ENCODE data around the gene MAP3K7. TPM values are rescaled to one million over a fixed set of nuclear protein-coding genes. Genes with fewer than 3 reads are reported as not detected.

The MAP3K7 gene
- total RNA-seq, 2 donors from 2014 or later = 25.2 to 32.6 TPM

DNA sequence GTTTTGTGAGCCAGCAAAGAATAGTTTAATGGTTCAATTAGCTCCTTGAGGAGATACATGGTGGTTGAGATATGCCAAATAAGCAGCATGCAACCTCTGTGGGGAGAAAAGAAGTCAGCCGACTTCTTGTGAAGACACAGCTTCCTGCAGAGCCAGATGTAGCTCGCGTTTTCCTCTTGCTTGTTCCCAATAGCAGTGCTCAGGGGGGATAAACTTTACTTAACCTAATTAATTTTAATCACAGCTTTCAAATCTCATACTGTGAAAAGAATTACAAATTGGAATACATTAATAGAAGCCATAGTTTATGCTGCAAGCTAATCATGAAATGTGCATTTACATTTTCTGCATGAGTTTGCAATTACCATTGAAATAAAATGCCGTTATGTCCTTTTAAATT lies 106.2 kb downstream of the MAP3K7 start:
- no peak overlapping the region for H3K4me3 Mint-ChIP-seq
- ATAC-seq = no peak
- peaks cover 10 to 20% of the 10 kb centered on the region in 2 donors for H3K4me1 Mint-ChIP-seq (ENCODE audit: low read depth in 2 of 2)
- H3K27ac Mint-ChIP-seq = no peak overlapping the region
- peaks cover 0 to 8% of the 10 kb centered on the region in 2 donors for H3K27me3 Mint-ChIP-seq
- no peaks in the 10 kb centered on the region for H3K9me3 Mint-ChIP-seq
- DNase-seq (ENCODE audit: low spot score) = no peak
- H3K36me3 Mint-ChIP-seq = no peaks in the 10 kb centered on the region

DNA sequence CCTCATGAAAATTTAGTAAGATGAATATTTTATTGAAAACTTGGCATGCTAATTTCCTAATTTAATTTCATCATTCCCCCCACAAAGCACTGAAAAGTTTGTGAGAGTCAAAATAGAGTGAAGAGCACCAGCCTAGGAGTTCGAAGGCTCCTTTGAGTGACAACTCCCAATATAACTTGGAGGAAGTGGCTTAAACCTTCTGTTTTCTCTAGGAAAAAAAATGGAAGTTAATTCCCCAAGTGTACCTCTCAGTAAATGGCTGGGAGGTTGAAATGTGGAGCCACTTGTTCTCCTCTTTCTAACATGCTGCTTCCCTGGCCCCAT lies 107.3 kb downstream of the MAP3K7 start:
- no peak overlapping the region for H3K4me3 Mint-ChIP-seq
- H3K36me3 Mint-ChIP-seq = no peaks in the 10 kb centered on the region
- peaks cover 14 to 27% of the 10 kb centered on the region in 2 donors for H3K4me1 Mint-ChIP-seq (ENCODE audit: low read depth in 2 of 2)
- DNase-seq (ENCODE audit: low spot score) (no peak), ATAC-seq (no peak)
- H3K9me3 Mint-ChIP-seq = no peaks in the 10 kb centered on the region
- H3K27me3 Mint-ChIP-seq = peaks cover 0 to 8% of the 10 kb centered on the region in 2 donors
- H3K27ac Mint-ChIP-seq = peak overlapping the region; percentile 52 to 82

DNA sequence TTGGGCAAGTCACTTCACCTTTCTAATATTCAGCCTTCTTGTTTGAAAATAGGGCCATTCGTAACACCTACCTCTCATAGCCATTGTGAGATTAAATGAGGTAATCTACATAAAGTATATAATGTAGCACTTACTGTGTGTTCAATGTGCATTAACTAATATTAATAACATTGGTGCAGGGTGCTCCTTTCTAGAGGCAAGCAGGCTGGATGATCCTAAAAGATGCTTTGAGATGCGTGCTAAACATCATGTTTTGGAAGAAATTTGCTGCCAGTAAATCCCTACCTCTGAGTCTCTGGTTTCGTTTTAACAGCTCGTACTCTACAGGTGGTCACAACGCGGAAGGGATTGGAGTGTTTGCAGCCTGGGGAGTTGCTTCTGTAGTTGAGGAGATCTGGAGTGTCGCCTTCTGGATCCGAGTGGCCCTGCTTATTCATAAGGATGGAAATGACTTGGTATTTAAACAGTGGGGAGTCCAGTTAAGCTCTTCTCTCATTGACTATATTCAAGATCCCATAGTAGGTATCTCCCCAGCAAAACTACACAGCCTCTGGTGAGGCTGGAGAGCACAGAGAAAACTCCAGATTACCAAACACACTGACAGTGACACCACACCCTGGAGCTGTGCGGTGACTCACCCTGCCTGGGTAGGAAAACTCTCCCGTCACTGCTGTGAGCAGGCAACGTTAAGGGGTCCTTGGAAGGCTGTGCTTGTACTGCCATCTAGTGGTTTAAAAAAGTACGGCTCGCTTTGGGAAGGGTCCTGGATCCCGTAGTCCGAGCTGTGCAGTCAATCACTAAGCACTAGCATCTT lies 107.9 kb downstream of the MAP3K7 start:
- peaks cover 20 to 32% of the 10 kb centered on the region in 2 donors for H3K4me1 Mint-ChIP-seq (ENCODE audit: low read depth in 2 of 2)
- DNase-seq (ENCODE audit: low spot score) (peak; percentile 86), ATAC-seq (peak; percentile 98)
- no peaks in the 10 kb centered on the region for H3K36me3 Mint-ChIP-seq
- H3K4me3 Mint-ChIP-seq = peak overlapping the region; percentile 45
- no peaks in the 10 kb centered on the region for H3K9me3 Mint-ChIP-seq
- peak overlapping the region; percentile 52 to 82 for H3K27ac Mint-ChIP-seq
- H3K27me3 Mint-ChIP-seq = peaks cover 0 to 8% of the 10 kb centered on the region in 2 donors

DNA sequence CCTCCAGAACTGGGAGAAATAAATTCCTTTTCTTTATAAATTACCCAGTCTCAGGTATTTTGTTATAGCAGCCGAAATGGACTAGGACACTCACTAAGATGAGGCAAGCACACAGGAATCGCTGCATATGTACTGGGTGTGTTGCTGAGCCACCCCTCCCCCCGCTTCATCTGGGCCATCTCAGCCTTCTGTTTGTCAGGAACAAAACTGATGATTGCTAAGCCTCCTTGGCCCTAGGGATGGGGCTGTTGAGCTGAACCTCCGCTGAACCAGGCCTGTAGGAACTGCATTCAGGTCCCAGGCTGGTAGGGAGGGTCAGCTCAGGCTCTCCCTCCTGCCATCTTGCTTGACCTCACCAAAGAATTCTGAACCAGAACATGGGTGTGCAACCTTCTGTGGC lies 108.6 kb downstream of the MAP3K7 start:
- Mint-ChIP-seq H3K36me3 (no peaks in the 10 kb centered on the region), H3K27ac (peak overlapping the region in 1 of 2 donors; percentile 52), H3K4me1 (ENCODE audit: low read depth in 2 of 2) (peaks cover 27 to 40% of the 10 kb centered on the region in 2 donors), H3K9me3 (no peaks in the 10 kb centered on the region), H3K4me3 (no peak overlapping the region), H3K27me3 (peaks cover 0 to 12% of the 10 kb centered on the region in 2 donors)
- DNase-seq (ENCODE audit: low spot score) (no peak), ATAC-seq (no peak)

DNA sequence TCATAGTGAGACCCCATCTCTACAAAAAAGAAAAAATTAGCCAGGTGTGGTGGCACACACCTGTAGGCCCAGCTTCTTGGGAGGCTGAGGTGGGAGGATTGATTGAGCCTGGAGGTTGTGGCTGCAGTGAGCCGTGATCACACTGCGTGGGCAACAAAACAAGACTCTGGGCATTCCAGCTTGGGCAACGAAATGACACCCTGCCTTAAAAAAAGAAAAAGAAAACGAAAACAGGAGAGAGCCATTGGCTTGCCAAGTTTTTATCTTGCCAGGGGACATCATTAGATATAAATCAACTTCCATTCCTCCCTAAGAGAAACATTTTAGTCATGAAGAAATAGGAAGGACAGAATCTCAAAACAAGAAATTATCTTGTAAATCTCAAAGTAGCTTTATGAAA lies 109.5 kb downstream of the MAP3K7 start:
- Mint-ChIP-seq H3K36me3 (no peaks in the 10 kb centered on the region), H3K4me3 (no peak overlapping the region), H3K4me1 (ENCODE audit: low read depth in 2 of 2) (peaks cover 30 to 45% of the 10 kb centered on the region in 2 donors), H3K27me3 (peaks cover 0 to 12% of the 10 kb centered on the region in 2 donors), H3K27ac (no peak overlapping the region), H3K9me3 (no peaks in the 10 kb centered on the region)
- DNase-seq (ENCODE audit: low spot score) = no peak
- no peak for ATAC-seq

DNA sequence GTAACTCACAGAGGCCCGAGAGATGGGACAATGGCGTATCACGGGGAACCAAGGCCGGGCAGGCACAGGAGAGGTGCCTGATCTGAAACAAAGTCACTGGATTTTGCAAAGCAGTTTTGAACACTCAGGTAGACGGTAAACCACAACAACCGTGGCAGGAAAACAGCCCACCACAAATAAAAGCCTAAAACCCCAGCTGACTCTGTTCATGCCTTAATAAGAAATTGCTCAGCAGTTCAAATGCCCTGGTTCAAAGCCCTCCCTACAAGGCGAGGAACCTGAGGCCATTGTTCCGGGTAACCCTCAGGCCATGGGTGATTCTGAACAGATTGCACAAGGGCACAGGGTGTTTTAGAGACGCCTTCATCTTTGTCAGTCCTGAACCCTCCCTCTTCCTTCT lies 114.2 kb downstream of the MAP3K7 start:
- no peaks in the 10 kb centered on the region for H3K9me3 Mint-ChIP-seq
- peaks cover 29 to 46% of the 10 kb centered on the region in 2 donors for H3K4me1 Mint-ChIP-seq (ENCODE audit: low read depth in 2 of 2)

DNA sequence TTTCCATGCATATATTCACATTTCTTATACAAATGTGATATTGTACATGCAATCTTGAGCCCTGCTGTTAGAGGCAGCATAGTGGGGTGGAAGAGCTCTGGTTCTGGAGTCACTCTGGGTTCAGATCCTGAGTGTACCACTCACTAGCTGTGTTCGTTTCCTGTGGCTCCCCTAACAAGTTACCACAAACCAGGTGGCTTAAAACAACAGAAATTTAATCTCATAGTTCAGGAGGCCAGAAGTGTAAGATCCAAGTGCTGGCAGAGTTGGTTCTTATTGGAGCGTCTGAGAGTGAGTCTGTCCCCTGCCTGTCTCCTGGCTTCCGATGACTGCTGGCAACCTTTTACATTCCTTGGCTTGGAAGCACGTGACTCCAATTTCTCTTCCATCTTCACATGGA lies 115.6 kb downstream of the MAP3K7 start:
- Mint-ChIP-seq H3K4me1 (ENCODE audit: low read depth in 2 of 2) (peaks cover 27 to 41% of the 10 kb centered on the region in 2 donors), H3K9me3 (no peaks in the 10 kb centered on the region), H3K27ac (no peak overlapping the region), H3K36me3 (no peaks in the 10 kb centered on the region), H3K27me3 (peaks cover 7 to 26% of the 10 kb centered on the region in 2 donors), H3K4me3 (no peak overlapping the region)
- DNase-seq (ENCODE audit: low spot score) = no peak
- ATAC-seq = no peak

More for the DNA sequence above, 114.2 kb downstream of the MAP3K7 start:
- Mint-ChIP-seq H3K36me3 (no peaks in the 10 kb centered on the region), H3K27ac (peak overlapping the region in 1 of 2 donors; percentile 69), H3K4me3 (peak overlapping the region; percentile 72), H3K27me3 (peaks cover 7 to 25% of the 10 kb centered on the region in 2 donors)
- DNase-seq (ENCODE audit: low spot score) = no peak
- peak; percentile 39 to 43 for ATAC-seq

DNA sequence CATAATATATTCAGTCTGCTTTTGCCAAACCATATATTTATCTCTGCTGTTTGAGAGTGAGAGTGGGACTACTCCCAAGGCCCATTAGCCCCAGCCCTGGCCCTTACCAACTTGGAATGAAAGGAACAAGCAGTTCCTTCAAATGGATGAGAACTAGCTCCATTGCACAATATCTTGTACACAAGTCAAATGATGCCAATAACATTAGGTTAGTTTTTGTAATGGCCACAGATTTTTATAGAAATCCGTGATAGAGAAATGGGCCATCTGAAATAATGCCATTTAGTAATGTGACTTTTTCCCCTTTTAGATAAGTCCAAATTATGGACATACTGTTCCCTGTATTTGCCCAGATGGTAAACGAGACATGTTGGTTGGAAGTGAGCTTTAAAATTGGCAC lies 117.0 kb downstream of the MAP3K7 start:
- ATAC-seq = no peak
- H3K9me3 Mint-ChIP-seq = no peaks in the 10 kb centered on the region
- peaks cover 7 to 29% of the 10 kb centered on the region in 2 donors for H3K27me3 Mint-ChIP-seq
- H3K27ac Mint-ChIP-seq = no peak overlapping the region
- DNase-seq (ENCODE audit: low spot score) = no peak
- no peak overlapping the region for H3K4me3 Mint-ChIP-seq
- no peaks in the 10 kb centered on the region for H3K36me3 Mint-ChIP-seq
- peaks cover 23 to 38% of the 10 kb centered on the region in 2 donors for H3K4me1 Mint-ChIP-seq (ENCODE audit: low read depth in 2 of 2)

DNA sequence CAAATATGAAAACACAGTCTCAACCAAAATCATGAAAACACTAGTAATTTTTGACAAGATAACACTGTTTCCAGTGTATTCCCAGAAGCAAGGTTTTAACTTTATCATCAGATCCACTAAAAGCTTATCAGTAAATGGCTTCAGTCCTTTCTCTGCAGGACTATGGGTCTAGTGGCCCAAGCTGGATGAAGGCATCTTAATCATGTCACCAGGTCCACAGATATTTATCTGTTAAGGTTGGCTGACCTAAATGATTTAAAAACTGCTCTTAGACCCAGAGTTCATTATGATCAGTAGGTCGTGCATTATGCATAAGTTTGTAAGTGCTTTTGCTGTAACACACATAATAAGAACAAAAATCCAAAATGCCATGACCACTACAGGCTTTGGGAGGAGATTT lies 118.0 kb downstream of the MAP3K7 start:
- no peak for ATAC-seq
- Mint-ChIP-seq H3K9me3 (no peaks in the 10 kb centered on the region), H3K27ac (no peak overlapping the region), H3K4me3 (no peak overlapping the region), H3K27me3 (peaks cover 7 to 29% of the 10 kb centered on the region in 2 donors), H3K36me3 (no peaks in the 10 kb centered on the region), H3K4me1 (ENCODE audit: low read depth in 2 of 2) (peaks cover 18 to 35% of the 10 kb centered on the region in 2 donors)
- no peak for DNase-seq (ENCODE audit: low spot score)

DNA sequence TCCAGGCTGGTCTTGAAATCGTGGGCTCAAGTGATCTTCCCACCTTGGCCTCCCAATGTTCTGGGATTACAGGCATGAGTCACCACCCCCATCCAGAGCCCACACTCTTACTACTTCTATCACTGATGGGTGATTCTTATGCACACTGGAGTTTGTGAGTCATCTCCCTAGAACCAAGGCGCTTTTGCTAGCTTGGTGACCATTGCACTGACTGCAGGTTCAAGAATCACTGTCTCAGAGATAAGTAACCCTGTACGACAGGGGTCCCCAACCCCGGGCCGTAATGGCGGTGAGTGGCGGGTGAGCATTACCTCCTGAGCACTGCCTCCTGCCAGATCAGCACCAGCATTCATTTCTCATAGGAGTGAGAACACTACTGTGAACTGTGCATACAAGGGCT lies 118.8 kb downstream of the MAP3K7 start:
- ATAC-seq = peak; percentile 52 to 57
- H3K27ac Mint-ChIP-seq = no peak overlapping the region
- H3K36me3 Mint-ChIP-seq = no peaks in the 10 kb centered on the region

DNA sequence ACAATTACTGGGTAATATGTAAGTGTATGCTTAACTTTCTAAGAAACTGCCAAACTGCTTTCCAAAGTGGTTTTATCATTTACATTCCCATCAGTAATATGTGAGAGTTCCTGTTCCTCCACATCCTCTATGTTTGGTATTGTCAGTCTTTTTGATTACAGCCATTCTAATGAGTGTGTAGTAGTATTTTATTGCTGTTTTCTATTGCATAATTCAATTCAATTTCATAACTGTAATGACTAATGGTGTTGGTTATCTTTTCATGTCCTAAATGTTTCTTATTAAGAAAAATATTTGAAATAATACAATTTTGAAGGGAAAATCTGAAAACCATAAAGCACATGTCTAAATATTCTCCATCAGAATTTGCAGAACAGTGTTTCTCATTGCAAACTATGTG lies 119.3 kb downstream of the MAP3K7 start:
- ATAC-seq = no peak
- no peaks in the 10 kb centered on the region for H3K9me3 Mint-ChIP-seq
- H3K4me1 Mint-ChIP-seq (ENCODE audit: low read depth in 2 of 2) = peaks cover 18 to 38% of the 10 kb centered on the region in 2 donors
- DNase-seq (ENCODE audit: low spot score) = no peak
- peak overlapping the region in 1 of 2 donors; percentile 67 for H3K27ac Mint-ChIP-seq
- H3K36me3 Mint-ChIP-seq = no peaks in the 10 kb centered on the region
- H3K4me3 Mint-ChIP-seq = no peak overlapping the region
- peaks cover 7 to 24% of the 10 kb centered on the region in 2 donors for H3K27me3 Mint-ChIP-seq

More for the DNA sequence above, 118.8 kb downstream of the MAP3K7 start:
- DNase-seq (ENCODE audit: low spot score) = no peak
- no peaks in the 10 kb centered on the region for H3K9me3 Mint-ChIP-seq
- H3K27me3 Mint-ChIP-seq = peaks cover 7 to 24% of the 10 kb centered on the region in 2 donors
- H3K4me3 Mint-ChIP-seq = no peak overlapping the region
- peaks cover 20 to 35% of the 10 kb centered on the region in 2 donors for H3K4me1 Mint-ChIP-seq (ENCODE audit: low read depth in 2 of 2)

DNA sequence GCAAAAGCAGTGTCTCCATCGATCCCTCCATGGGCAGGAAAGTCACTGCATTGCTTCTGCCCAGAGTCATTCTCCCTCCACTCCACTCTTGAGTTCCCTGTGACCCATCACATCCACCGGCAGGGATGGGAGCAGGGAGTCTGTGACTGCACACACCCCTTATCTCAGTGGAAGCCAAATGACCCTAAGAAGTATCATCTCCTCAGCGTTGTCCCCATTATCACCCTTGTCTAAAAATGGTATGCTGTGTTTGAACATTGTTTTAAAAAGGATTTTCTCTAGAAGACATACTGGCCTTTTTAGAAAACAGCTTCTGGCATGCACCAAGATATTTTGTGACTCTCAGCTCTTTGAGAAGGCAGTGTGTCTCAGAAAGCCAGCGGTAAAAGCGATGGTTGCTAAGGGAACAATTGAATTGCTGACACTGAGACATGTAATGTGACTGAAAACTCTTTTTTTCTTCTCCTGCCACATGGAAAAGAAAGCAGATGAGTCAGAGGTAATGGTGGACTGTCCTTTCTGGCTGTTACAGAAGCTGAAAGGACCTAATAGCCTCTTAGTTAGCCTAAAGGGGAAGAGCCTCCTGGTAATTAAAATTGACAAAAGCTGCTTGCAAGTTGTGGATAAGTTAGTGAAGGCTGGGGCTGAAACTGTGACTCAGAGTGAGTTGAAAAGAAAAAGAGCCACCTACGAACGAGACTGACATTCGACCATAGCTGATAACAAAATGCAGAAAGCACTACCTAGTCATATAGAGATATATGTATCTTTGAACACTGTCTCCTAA lies 120.5 kb downstream of the MAP3K7 start:
- Mint-ChIP-seq H3K4me1 (ENCODE audit: low read depth in 2 of 2) (peaks cover 14 to 38% of the 10 kb centered on the region in 2 donors), H3K9me3 (no peaks in the 10 kb centered on the region), H3K4me3 (no peak overlapping the region), H3K27me3 (peaks cover 7 to 23% of the 10 kb centered on the region in 2 donors), H3K36me3 (no peaks in the 10 kb centered on the region), H3K27ac (peak overlapping the region in 1 of 2 donors; percentile 67)
- ATAC-seq (peak in 1 of 2 donors; percentile 61), DNase-seq (ENCODE audit: low spot score) (no peak)

DNA sequence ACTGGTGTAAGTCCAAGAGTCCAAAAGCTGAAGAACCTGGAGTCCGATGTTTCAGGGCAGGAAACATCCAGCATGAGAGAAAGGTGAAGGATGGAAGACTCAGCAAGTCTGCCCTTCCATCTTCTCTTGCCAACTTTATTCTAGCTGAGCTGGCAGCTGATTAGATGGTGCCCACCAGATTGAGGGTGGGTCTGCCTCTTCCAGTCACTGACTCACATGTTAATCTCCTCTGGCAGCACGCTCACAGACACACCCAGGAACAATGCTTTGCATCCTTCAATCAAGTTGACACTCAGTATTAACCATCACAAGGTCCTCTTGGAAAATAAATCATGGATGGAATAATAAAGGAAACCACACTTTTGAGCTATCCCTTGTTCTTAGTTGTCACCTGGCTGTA lies 121.2 kb downstream of the MAP3K7 start:
- no peak for ATAC-seq
- no peak for DNase-seq (ENCODE audit: low spot score)
- no peak overlapping the region for H3K27ac Mint-ChIP-seq
- no peaks in the 10 kb centered on the region for H3K36me3 Mint-ChIP-seq
- no peak overlapping the region for H3K4me3 Mint-ChIP-seq
- H3K27me3 Mint-ChIP-seq = peaks cover 5 to 21% of the 10 kb centered on the region in 2 donors
- H3K9me3 Mint-ChIP-seq = no peaks in the 10 kb centered on the region
- H3K4me1 Mint-ChIP-seq (ENCODE audit: low read depth in 2 of 2) = peaks cover 13 to 42% of the 10 kb centered on the region in 2 donors

DNA sequence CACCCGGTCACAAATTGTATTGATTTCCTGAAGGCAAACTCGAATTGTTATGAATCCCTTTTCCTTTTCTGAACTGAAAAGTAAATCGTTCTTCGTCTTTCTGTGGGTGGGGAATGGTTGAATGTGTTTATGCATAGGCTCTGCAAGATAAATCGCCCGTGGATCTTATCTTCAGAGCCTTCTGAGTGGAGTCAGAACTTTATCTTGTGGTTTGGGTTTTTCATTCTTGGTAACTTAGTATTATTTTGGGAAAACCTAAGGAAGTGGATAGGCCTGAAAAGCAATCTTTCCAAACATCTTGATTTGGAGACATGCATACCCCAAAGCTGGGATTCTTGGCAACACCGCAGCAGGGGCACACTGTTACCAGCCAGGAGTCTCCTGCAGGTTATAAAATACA lies 122.4 kb downstream of the MAP3K7 start:
- Mint-ChIP-seq H3K36me3 (no peaks in the 10 kb centered on the region), H3K9me3 (no peaks in the 10 kb centered on the region), H3K4me1 (ENCODE audit: low read depth in 2 of 2) (peaks cover 21 to 54% of the 10 kb centered on the region in 2 donors), H3K27me3 (peaks cover 0 to 19% of the 10 kb centered on the region in 2 donors), H3K27ac (peak overlapping the region in 1 of 2 donors; percentile 67), H3K4me3 (peak overlapping the region; percentile 30)
- DNase-seq (ENCODE audit: low spot score) (no peak), ATAC-seq (no peak)
